ENCODE results near the gene CUL4B.
"Not testable (repeated sequence)": the region's sequence is repeated elsewhere in the genome, so short reads cannot be mapped to it uniquely, and the experiment has no call there.

CUL4B gene

DNA sequence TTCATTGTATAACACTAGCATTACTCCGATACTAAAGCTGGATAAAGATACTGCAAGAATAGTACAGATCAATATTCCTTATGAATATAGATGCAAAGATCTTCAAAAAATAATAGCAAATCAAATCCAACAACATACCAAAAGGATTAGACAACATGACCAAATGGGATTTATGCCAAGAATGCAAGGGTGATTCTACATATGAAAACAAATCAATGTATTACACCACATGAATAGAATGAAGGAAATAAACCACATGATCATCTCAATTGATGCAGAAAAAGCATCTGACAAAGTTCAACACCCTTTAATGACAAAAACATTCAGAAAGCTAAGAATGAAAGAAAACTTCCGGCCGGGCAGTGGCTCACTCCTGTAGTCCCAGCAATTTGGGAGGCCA, 42.8 kb downstream of the CUL4B start:
- DNase-seq: no peak

GRCh38 chrX:120514236-120514635, 46.5 kb downstream of the CUL4B start:
- DNase-seq: no peak

- DNase-seq: no peak
These were observed 48.1 kb downstream of the CUL4B start for GRCh38 chrX:120512627-120513026.

GRCh38 chrX:120512222-120512621, 48.5 kb downstream of the CUL4B start:
- DNase-seq: no peak

DNA sequence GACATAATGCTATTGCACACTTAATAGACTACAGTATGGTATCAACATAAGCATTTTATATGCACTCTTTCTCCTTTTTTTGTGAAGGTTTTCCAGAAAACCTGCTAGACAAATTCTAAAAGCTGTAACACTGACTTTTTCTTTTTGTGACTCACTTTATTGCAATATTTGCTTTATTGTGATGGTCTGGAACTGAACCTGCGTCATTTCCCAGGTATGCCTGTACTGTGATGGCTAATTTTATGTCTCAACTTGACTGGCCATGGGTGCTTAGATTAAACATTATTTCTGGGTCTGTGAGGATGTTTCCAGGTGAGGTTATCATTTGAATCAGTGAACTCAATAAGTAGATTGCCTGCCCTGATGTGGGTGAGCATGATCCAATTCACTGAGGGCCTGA, 56.2 kb downstream of the CUL4B start:
- no peak for DNase-seq

DNA sequence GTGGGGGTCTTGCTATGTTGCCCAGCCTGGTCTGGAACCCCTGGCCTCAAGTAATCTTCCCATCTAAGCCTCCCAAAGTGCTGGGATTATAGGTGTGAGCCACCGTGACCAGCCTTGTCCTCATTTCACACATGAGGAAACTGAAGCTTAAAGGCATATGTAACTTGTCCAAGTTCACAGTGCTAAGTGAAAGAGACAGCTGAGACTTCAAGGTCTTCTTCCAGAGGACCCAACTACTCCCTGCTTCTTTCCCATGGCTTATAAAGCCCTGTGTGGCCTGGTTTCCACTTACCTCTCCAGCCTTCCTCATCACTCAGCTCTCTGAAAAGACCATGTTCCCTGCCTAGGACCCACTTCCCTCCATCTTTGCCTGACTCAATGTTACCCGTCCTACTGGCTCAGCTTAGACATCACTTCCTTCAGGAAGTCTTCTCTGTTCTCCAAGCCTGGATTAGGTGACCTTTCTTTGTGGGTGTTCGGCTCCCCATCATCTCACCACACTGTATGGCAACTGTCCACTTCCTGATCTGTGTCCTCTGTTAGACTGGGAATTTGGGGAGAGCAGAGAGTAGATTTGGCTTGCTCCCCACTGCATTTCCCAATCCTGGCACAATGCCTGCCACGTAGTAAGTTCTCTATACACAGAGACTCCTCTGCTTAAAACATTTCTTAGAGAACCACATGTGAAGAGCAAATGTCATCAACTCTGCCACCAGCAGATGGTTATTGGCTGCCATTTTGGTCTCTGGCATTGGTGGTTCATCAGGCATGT, 61.3 kb downstream of the CUL4B start:
- DNase-seq: no peak

GRCh38 chrX:120490119-120490518, 70.6 kb downstream of the CUL4B start:
- DNase-seq: not testable (repeated sequence)

DNA sequence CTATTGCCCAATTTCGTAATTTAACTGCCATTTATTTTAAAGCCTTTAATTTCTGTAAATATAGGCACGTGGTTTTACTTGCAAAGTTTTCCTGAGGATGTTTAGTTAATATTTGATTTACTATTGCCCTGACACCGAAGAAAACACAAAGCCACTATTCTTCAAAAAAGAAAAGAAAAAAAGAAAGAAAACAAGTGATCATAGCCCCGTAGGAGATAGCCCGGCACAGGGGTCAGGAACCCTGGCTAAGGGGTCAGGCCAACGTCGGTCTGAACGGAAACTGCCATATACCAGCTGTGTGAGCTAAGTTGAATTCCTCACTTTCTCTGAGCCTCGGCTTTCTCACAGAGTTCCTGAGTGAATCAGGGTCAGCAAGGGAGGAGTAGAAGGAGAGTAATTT, 74.0 kb downstream of the CUL4B start:
- DNase-seq: no peak

DNA sequence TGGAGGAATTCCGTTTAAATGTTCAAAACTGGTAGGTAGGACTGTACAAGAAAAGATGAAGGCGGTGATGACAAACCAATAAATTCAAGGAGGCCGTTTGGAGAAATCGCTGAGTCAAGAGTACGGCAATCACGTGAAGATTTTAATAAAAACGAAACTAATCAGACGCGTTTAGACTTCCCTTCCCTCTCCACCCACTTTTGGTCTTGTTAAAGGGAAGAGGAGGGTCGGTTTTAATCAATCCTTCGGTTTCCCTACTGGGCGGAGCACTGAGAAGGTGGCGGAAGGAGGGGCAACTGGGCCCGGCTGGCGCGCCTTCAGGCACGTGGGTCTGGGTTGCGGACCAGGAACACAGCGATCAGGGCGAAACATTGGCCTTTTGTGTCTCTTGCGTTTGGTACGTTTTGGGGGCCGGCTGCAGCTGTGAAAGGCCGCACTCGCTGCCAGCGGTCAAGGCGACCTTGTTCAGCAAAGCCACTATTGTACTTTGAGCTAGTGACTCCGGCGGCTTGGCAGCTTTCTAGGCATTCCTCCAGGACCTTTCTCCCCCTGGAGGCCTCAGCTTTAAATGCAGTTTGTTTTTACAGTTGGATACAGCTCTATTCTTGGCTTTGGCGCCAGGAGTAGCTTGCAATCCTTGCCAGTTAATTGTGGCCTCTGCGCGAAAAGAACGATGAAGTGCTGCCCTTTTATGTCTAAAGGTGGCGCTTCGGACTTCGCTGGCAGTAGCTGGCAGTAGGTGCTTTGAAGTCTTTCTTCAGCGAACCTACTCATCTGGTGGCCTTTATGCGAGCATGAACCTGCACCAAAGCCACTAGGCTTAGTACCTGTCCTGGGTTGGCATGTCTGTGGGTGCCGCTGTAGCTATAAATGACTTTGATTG, 74.9 kb downstream of the CUL4B start:
- peak; percentile 75 for DNase-seq

- DNase-seq: no peak
These were observed 75.5 kb downstream of the CUL4B start for GRCh38 chrX:120485315-120485637.

- DNase-seq: no peak
These were observed 83.3 kb downstream of the CUL4B start for GRCh38 chrX:120477453-120477852.

DNA sequence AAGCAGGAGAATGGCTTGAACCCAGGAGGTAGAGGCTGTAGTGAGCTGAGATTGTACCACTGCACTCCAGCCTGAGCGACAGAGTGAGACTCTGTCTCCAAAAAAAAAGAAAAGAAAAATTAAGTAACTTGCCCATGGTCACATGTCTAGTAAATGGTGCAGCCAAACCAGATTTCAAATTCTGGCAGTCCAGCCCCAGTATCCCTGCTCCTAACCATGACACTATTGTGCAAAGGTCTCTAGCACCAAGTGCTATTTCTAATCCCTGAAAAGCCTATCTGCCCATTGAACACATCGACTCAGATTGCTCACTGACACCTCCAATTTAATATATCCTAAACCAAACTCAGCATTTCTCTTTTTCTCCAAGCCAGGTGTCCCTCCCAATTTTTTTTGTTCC, 84.0 kb downstream of the CUL4B start:
- no peak for DNase-seq

DNA sequence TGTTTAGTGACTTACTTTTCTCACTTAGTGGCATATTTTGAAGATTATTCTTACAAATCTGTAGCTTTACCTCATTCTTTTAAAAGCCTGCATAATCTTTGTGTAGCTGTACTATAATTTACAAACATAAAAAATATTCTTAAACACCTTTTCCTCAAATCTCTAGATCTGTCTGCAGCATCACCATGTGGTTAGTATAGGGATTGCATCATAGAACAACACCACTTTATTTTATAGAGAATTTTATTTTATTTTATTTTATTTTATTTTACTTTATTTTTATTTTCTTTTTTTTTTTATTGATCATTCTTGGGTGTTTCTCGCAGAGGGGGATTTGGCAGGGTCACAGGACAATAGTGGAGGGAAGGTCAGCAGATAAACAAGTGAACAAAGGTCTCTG, 85.3 kb downstream of the CUL4B start:
- DNase-seq: peak; percentile 1

Measured in NCI-H2029 treated with DMSO at 0.1 percent for 48 hours (cell line).